Activated T-cell treated with anti-CD3 and anti-CD28 coated beads, Interleukin-2, amount 50 U/mL, for 48 hours (primary cell): ENCODE results near the gene DYNLT2.
"Not testable (repeated sequence)": the region's sequence is repeated elsewhere in the genome, so short reads cannot be mapped to it uniquely, and the experiment has no call there.

Source experiments
- DNase-seq, 2 experiments: peaks; one replicate each; pipeline ENCODE4 v3.0.0-alpha.2; 2020

DYNLT2 gene

GRCh38 chr6:169783401-169783800 lies 32.0 kb upstream of the DYNLT2 start:
- DNase-seq = no peak

DNA sequence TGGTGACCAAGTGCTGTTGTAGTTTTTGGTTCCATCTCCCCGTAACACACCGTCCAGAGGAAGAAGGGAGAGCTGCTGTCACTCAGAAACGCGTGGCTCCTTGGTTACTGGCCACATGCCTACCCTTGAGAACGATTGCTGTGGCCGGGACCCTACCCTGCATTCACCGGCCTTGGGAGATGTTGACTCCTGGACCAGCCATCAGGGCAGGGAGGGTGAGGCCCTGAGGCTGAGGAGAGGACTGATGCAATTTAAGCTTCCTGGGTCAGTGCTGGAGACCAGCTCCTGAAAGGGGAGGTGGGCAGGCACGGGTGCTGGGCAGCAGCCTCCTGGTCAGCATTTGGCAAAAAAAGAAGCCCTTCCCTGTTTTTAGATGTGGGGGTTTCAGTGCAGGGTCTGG lies 31.6 kb upstream of the DYNLT2 start:
- no peak for DNase-seq

GRCh38 chr6:169780571-169781091 lies 29.3 kb upstream of the DYNLT2 start:
- DNase-seq = no peak

DNA sequence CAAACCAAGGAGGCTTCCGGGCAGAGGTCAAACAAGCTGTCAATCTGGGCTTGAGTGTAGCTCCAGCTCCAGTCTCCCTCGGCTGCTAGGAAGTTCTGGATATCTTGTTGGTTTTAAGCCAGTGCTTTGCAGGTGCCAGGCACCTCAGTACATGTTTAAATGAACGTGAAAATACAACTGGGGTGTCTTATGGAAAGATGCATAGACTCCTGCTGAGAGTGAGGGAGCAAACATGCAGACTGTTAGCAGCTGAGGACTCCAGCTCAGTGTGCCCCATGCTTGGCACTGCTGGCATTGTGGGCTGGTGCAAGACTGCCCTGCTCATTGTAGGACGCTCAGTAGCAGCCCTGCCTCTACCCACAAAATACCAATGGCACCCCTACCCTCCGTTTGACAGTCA lies 28.5 kb upstream of the DYNLT2 start:
- DNase-seq = no peak

DNA sequence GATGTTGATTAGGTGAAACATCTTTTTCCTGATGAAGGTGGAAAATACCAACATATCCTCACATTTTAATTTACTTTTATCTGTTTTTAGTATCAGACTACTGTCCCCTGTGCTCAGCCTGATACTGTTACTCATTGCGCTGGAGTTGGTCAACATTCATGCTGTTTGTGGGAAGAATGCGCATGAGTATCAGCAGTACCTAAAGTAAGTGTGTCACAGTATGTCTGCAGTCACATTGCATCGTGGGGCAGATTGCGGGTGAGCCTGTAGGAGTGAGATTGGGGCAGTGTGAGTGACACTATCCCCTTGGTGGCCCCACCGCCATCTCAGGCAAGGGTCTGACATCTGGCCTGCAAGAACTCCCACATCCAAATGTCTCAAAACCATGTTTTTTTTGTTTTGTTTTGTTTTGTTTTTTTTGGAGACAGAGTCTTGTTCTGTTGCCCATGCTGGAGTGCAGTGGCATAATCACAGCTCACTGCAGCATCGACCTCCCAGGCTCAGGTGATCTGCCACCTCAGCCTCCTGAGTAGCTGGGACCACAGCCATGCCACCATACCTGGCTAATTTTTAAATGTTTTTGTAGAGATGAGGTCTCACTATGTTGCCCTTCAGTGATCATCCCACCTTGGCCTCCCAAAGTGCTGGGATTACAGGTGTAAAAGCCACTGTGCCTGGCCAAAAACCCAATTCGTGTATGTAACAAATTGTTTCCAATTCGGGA lies 27.9 kb upstream of the DYNLT2 start:
- no peak for DNase-seq

DNA sequence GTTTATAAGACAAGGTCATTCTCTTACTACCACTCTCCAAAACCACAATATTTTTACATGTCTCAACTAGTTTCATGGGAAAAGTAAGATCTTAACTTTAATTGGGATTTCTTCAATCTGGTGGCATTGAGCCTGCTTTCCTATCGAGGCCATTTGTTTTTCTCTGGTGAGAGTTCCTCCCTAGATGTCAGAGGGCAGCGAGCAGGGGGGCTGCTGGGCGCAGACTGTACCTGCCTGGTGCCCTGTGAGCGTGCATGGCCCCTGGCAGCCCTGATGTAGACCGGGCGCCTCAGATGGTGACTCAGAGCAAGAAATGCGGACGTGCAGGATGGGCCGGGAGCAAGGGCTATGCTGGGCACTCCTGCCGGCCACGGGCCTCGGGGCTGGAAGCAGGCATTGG lies 27.3 kb upstream of the DYNLT2 start:
- DNase-seq = no peak

GRCh38 chr6:169777896-169778295 lies 26.5 kb upstream of the DYNLT2 start:
- DNase-seq = no peak

DNA sequence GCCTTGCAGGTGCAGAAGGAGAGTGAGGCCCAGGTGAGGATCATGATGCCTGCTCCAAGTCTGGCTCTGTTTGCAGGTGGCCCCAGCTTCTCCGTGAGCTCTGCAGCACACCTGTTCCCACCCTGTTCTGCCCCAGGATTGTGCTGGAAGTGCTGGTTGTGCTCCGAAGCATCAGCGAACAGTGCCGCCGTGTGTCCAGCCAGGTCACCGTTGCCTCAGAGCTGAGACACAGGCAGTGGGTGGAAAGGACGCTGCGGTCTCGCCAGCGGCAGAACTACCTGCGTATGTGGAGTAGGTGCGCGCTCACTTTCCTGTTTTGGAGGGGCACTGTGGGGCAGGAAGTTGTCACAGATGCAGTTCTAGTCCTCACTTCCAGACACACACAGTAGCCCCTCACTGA lies 25.0 kb upstream of the DYNLT2 start:
- DNase-seq = no peak

GRCh38 chr6:169775321-169775720 lies 23.9 kb upstream of the DYNLT2 start:
- no peak for DNase-seq

- DNase-seq = no peak
Observed at GRCh38 chr6:169774347-169774746, 23.0 kb upstream of the DYNLT2 start.

DNA sequence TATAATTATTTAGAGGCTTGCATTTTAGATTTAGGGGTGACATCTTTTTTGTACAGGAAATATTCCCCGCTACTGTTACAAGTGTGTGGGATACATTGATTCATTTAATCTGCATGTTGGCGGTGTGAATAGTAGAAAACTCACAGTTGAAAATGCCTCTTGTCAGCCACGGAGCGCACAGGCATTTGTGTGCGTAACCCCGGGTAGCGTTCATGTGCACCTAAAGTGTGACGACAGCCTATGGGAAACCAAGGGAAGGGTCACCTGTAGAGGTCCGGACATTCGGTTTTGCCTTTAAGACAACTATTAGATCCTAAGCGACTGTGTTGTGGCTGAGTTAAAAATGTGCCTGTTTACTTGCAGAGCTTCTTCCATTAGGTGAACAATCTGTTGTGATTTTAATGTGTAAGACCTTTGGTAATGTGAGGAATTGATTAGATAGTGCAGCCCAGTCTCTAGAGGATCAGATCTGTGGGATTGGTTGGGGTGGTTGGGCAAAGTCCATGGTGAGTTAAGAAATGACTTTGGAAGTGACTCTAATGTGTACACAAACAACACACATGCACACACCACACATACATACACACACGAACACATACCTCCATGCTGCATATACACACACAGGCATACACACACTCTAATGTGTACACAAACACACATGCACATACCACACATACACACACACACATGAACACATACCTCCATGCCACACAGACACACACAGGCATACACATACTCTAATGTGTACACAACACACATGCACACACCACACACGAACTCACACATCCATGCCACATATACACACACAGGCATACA lies 15.8 kb upstream of the DYNLT2 start:
- no peak for DNase-seq

DNA sequence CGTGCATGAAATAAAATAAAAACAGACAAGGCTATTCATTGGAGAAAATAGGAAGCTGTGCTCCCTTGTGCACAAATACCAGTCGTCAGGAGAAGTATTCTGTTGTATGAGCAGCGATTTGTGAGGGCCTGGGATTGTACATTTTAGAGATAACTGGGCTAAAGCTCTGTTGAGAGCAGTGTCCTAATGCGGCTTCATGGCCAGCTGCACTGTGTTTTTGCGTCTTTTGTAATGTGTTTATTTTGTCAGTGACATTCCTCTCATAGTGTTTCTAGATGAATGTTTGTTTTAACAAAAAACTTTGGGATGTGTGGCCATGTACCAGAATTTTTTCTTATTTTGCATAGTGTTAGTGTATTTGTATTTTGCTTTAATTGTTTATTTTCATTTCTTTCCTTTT lies 14.9 kb upstream of the DYNLT2 start:
- no peak for DNase-seq

GRCh38 chr6:169765789-169766188 lies 14.4 kb upstream of the DYNLT2 start:
- DNase-seq = not testable (repeated sequence)

GRCh38 chr6:169763881-169764280 lies 12.5 kb upstream of the DYNLT2 start:
- DNase-seq = no peak

- no peak for DNase-seq
Observed at GRCh38 chr6:169763308-169763707, 11.9 kb upstream of the DYNLT2 start.

DNA sequence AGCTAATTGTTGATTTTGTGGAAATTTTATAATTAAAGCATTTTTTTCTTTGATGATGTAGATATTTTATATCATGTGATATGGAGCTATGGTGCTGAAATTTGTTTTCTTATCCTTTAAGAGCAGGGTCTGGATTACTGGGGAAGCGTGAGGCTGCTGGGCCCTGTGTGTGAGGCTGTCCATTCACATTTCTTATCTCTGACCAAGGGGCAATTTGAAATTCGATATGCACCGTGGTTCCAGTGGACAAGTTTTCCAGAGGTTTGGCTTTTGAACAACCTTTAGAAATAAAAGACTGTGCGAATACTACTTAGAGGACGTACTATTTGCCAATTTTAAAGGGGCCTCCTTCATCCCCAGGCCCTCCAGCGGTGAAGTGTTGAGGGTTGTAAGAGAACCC lies 3.8 kb upstream of the DYNLT2 start:
- no peak for DNase-seq

DNA sequence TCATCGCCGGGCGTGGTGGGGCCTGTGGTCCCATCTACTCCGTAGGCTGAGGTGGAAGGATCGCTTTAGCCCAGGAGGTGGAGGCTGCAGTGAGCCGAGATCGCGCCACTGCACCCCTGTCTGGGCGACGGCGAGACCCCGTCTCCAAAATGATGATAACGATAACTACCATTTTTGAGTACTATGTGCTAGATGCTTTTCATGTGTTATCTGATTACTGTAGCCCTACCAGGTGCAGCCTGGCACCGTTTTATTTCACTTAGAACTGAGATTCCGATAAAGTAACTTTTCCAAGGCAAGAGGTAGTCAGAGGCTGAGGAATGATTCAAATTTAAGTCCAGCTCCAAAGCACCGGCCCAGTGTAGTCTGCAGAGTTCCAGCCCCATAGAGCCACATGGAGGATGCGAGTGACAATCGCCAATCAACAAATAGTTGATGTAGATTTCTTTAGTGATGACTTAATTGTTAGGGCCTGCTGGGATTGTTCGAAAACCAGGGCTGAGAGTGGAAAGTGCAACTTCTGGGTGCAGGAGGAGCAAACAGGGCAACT lies 777 bp upstream of the DYNLT2 start:
- DNase-seq = no peak

- DNase-seq = no peak
Observed at GRCh38 chr6:169746556-169746955, 4.8 kb downstream of the DYNLT2 start.

DNA sequence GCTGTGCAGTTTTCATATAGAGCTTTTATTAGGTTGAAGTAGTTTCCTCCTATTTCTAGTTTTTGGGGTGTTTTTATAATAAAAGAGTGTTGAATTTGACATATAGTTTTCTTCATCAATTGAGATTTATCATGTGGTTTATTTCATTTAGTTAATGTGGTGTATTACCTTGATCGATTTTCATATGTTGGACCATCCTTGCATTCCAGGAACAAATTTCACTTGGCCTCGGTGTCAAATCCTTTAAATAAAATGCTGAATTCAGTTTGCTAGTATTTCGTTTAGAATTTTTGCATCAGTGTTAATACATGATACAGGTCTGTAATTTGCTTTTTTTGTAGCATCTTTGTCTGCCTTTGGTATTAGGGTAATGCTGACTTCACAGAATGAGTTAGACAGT lies 6.0 kb downstream of the DYNLT2 start:
- DNase-seq = no peak

DNA sequence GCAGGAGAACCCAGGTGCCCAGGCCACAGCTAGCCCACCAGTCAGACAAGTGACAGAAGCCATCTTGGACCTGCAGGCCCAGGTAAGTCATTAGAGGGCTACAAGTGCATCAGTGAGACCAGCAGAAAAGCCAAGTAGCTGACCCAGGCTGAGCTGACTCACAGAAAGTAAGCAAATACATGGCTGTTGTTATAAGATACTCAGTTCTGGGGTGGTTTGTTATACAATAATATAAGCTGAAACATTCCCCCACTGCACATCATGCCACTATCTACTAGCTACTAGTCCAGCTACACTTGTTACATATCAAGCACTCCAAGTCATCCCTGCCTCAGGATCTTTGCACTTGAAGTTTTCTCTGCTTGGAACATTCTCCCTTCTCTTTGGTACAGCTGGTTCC lies 10.0 kb downstream of the DYNLT2 start:
- no peak for DNase-seq

GRCh38 chr6:169738976-169739529 lies 12.3 kb downstream of the DYNLT2 start:
- no peak for DNase-seq

- DNase-seq = no peak
Observed at GRCh38 chr6:169738204-169738975, 13.0 kb downstream of the DYNLT2 start.

- DNase-seq = no peak
Observed at GRCh38 chr6:169729961-169730360, 21.4 kb downstream of the DYNLT2 start.
